DND-41 (cell line): ENCODE measurements around the gene NSD1.

Experiments used
- ATAC-seq: fragments of 200-7000 bp; cut with Tn5 transposase; 3 replicates; pipeline ENCODE4 v1.9.1; 2021; ENCODE audit warnings: low read depth; ENCODE audit not compliant: insufficient read depth
- DNase-seq: peaks from one replicate; pipeline ENCODE4 v3.0.0-alpha.2; 2020
- H2AFZ ChIP-seq: 2 replicates; pipeline ENCODE4 v1.6.0; 2012; ENCODE audit warnings: low read depth, low read length
- H3K27ac ChIP-seq: 2 replicates; pipeline ENCODE4 v1.5.1; 2012; ENCODE audit warnings: low read length, inconsistent platforms
- H3K27me3 ChIP-seq: fragments of 200-600 bp; sonication (generic); 2 replicates; pipeline ENCODE4 v1.6.0; 2012; ENCODE audit warnings: low read length, mild to moderate bottlenecking, inconsistent platforms; ENCODE audit not compliant: insufficient read depth, poor library complexity
- H3K36me3 ChIP-seq: 2 replicates; pipeline ENCODE4 v1.5.1; 2012; ENCODE audit warnings: low read length, inconsistent platforms; ENCODE audit not compliant: insufficient read depth
- H3K4me1 ChIP-seq: 2 replicates; pipeline ENCODE4 v1.5.1; 2012; ENCODE audit warnings: mild to moderate bottlenecking, low read length; ENCODE audit not compliant: insufficient read depth
- H3K4me2 ChIP-seq: 2 replicates; pipeline ENCODE4 v1.6.0; 2012; ENCODE audit warnings: mild to moderate bottlenecking, moderate library complexity, low read length, inconsistent platforms; ENCODE audit not compliant: insufficient read depth
- H3K4me3 ChIP-seq, 2 experiments: fragments of 200-600 bp in 1 of 2; shearing (Covaris generic) in 1 of 2; 2 replicates each; pipeline ENCODE4 v1.5.1; 2012 to 2016; ENCODE audit warnings: inconsistent platforms in 2 of 2, low read length in 2 of 2, mild to moderate bottlenecking in 2 of 2, low read depth in 1 of 2, moderate library complexity in 1 of 2
- H3K79me2 ChIP-seq: 2 replicates; pipeline ENCODE4 v1.6.0; 2012; ENCODE audit warnings: low read length, inconsistent platforms; ENCODE audit not compliant: insufficient read depth
- H3K9ac ChIP-seq: 2 replicates; pipeline ENCODE4 v1.6.0; 2012; ENCODE audit warnings: low read depth, mild to moderate bottlenecking, inconsistent platforms, low read length, moderate library complexity
- H3K9me3 ChIP-seq: 2 replicates; pipeline ENCODE4 v1.5.1; 2012; ENCODE audit warnings: low read length, moderate library complexity, mild to moderate bottlenecking, inconsistent platforms; ENCODE audit not compliant: insufficient read depth, severe bottlenecking
- H4K20me1 ChIP-seq: 2 replicates; pipeline ENCODE4 v1.6.0; 2012; ENCODE audit warnings: low read length; ENCODE audit not compliant: insufficient read depth
- EZH2 ChIP-seq: IDR thresholded peaks from 3 replicates; pipeline ENCODE4 v1.6.1; 2012; ENCODE audit warnings: borderline replicate concordance, low read depth, mild to moderate bottlenecking, moderate library complexity, low read length, inconsistent platforms; ENCODE audit not compliant: severe bottlenecking
- TF ChIP-seq, protein P1 (sequence below): IDR thresholded peaks from 2 replicates; pipeline ENCODE4 v1.5.1; 2012; ENCODE audit warnings: borderline replicate concordance, low read length, moderate library complexity, mild to moderate bottlenecking; ENCODE audit not compliant: poor library complexity, severe bottlenecking; ENCODE audit errors: extremely low read depth

The NSD1 gene

DNA sequence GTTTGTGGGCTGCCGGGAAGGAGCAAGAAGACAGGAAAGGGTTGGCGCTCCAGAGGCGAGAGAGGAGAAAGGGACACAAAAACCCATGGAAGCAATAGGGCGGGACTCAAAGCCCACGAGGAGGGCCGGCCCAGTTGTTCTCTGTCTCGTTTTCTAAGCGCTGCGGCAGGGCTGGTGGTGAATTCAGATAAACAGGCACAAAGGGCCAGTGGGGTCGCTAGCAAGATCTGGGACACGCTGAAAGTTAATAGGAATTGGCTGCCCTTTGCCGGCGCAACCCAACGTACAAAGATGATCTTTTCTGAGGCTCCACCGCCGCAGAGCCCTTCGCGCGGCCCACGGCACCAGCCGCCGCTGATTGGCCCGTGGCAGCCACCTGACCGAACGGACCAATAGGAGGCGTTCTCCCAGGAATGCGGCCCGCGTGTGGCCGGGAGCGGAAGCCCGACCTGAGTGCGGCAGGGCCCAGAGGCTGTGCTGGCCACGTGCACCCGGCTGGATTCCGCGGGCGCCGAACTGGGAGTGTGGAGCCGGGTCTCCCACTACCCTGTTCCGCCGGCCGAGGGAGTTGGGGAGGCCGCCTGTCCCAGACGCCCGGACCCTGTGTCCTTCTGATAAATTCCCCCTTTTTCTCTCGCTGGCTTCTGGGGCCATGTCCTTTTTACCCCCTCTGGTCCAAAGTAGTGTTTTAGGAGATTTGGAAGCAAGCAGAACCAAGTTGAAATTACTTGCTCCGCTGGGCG is 16.8 kb upstream of the NSD1 start:
- Histone ChIP-seq H3K27ac (no peak overlapping the region), H3K4me2 (no peak overlapping the region), H3K9ac (no peak overlapping the region), H2AFZ (no peak overlapping the region), H3K4me3 (no peak overlapping the region), H3K27me3 (no peaks in the 10 kb centered on the region), H3K4me1 (peaks cover 5% of the 10 kb centered on the region; the same call in 1 of the 2 replicates), H3K79me2 (no peaks in the 10 kb centered on the region), H4K20me1 (no peaks in the 10 kb centered on the region), H3K36me3 (no peaks in the 10 kb centered on the region), H3K9me3 (no peaks in the 10 kb centered on the region)
- ATAC-seq (no peak), DNase-seq (no peak)
- TF ChIP-seq EZH2 = no peak
- TF ChIP-seq, protein P1, sequence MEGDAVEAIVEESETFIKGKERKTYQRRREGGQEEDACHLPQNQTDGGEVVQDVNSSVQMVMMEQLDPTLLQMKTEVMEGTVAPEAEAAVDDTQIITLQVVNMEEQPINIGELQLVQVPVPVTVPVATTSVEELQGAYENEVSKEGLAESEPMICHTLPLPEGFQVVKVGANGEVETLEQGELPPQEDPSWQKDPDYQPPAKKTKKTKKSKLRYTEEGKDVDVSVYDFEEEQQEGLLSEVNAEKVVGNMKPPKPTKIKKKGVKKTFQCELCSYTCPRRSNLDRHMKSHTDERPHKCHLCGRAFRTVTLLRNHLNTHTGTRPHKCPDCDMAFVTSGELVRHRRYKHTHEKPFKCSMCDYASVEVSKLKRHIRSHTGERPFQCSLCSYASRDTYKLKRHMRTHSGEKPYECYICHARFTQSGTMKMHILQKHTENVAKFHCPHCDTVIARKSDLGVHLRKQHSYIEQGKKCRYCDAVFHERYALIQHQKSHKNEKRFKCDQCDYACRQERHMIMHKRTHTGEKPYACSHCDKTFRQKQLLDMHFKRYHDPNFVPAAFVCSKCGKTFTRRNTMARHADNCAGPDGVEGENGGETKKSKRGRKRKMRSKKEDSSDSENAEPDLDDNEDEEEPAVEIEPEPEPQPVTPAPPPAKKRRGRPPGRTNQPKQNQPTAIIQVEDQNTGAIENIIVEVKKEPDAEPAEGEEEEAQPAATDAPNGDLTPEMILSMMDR = no peak

DNA sequence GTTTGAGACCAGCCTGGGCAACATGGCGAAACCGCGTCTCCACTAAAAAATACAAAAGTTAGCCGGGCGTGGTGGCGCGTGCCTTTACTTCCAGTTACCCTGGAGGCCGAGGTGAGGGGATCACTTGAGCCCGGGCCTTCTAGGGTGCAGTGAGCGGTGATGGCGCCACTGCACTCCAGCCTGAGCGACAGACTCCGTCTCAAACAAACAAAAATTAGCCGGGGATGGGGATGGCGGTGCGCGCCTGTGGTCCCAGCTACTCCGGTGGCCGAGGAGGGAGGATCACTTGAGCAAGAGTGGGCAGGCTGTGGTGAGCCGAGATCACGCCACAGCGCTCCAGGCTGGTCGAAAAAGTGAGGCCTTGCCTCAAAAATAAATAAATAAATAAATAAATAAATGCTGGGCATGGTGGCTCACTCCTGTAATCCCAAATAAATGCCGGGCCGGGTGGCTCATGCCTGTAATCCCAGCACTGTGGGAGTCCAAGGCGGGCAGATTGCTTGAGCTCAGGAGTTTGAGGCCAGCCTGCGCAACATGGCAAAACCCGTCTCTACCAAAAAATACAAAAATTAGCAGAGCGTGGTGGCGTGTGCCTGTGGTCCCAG is 16.0 kb upstream of the NSD1 start:
- no peak for TF ChIP-seq EZH2
- TF ChIP-seq, protein P1 = no peak
- H2AFZ ChIP-seq = no peak overlapping the region
- no peaks in the 10 kb centered on the region for H3K79me2 ChIP-seq
- no peak overlapping the region for H3K27ac ChIP-seq
- H3K9ac ChIP-seq = no peak overlapping the region
- no peaks in the 10 kb centered on the region for H3K36me3 ChIP-seq
- no peaks in the 10 kb centered on the region for H3K9me3 ChIP-seq
- H3K27me3 ChIP-seq = no peaks in the 10 kb centered on the region
- ATAC-seq (no peak), DNase-seq (no peak)
- no peak overlapping the region for H3K4me3 ChIP-seq
- H3K4me2 ChIP-seq = no peak overlapping the region
- no peaks in the 10 kb centered on the region for H4K20me1 ChIP-seq
- H3K4me1 ChIP-seq = peaks cover 5% of the 10 kb centered on the region; the same call in 1 of the 2 replicates

DNA sequence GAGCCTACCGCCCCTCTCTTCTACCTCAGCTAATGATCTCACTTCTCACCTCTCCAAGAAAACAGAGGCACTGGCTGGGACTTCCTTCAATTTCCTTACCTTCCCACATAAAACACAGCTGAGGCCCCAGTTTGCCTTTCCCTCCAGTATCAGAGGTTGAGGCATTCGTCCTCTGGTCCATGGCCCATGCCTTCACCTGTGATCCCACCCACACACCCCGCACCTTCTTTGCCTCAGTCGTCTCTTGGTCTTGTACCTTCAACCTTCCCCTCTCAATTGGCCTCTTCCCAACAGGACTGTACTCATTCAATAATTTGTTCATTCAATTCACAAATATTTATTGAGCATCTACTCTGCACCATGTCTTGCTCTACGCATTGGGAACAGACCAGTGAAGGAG is 11.0 kb upstream of the NSD1 start:
- Histone ChIP-seq H3K79me2 (no peaks in the 10 kb centered on the region), H3K27ac (no peak overlapping the region), H3K4me2 (no peak overlapping the region), H2AFZ (no peak overlapping the region), H3K4me3 (no peak overlapping the region), H3K36me3 (no peaks in the 10 kb centered on the region), H3K27me3 (no peaks in the 10 kb centered on the region), H3K9me3 (no peaks in the 10 kb centered on the region), H3K4me1 (no peaks in the 10 kb centered on the region), H3K9ac (no peak overlapping the region), H4K20me1 (no peaks in the 10 kb centered on the region)
- ATAC-seq = no peak
- DNase-seq = no peak
- TF ChIP-seq, protein P1 = no peak
- TF ChIP-seq EZH2 = no peak
